ENCODE measurements around the gene TCERG1. TPM values are rescaled to one million over a fixed set of nuclear protein-coding genes. Genes with fewer than 3 reads are reported as not detected.

The TCERG1 gene
- total RNA-seq (10 to 100 TPM; 11.8 to 22.5 (median 19.6) TPM), polyA plus RNA-seq (10 to 100 TPM; 33.8 to 39.3 TPM)

GRCh38 chr5:146446861-146447733 is at the start of gene TCERG1:
TSS of gene TCERG1 (plus strand) at chr5:146447333. CDS start at chr5:146447350, 17 bp downstream.
- 1% methylated on average over 54 to 68 of the region's 68 CpGs for WGBS, 2 donors

DNA sequence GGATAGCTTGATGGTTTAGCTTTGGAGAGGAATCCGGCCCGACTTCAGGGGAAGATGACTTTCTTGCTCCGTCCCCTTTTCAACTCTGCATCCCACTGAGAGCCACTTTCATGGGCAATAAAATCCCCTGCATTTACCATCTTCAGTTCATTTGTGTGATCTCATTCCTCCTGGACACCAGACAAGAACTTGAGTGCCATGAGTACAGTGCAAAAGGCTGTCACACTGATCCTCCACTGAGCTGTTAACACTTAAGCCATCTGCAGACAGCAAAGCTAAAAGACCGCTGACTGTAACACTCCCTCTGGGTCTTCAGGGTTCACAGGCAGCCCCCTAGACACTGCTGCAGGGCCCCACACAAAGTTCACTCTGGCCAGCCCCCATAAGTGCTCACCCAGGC is 48.3 kb upstream of the TCERG1 start:
- no peaks in the 10 kb centered on the region for H3K36me3 ChIP-seq
- no peaks in the 10 kb centered on the region for H3K9me3 ChIP-seq
- 76 to 77% methylated on average over 4 of the region's 4 CpGs for WGBS, 2 donors
- no peak for ATAC-seq
- no peak overlapping the region for H3K4me3 ChIP-seq
- no peaks in the 10 kb centered on the region for H3K4me1 ChIP-seq
- FAIRE-seq: no peak
- no peaks in the 10 kb centered on the region for H3K27me3 ChIP-seq
- H3K27ac ChIP-seq: no peak overlapping the region
- no peak for DNase-seq
- TF ChIP-seq, protein P1, sequence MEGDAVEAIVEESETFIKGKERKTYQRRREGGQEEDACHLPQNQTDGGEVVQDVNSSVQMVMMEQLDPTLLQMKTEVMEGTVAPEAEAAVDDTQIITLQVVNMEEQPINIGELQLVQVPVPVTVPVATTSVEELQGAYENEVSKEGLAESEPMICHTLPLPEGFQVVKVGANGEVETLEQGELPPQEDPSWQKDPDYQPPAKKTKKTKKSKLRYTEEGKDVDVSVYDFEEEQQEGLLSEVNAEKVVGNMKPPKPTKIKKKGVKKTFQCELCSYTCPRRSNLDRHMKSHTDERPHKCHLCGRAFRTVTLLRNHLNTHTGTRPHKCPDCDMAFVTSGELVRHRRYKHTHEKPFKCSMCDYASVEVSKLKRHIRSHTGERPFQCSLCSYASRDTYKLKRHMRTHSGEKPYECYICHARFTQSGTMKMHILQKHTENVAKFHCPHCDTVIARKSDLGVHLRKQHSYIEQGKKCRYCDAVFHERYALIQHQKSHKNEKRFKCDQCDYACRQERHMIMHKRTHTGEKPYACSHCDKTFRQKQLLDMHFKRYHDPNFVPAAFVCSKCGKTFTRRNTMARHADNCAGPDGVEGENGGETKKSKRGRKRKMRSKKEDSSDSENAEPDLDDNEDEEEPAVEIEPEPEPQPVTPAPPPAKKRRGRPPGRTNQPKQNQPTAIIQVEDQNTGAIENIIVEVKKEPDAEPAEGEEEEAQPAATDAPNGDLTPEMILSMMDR (IDR thresholded peaks at IDR 0.05): no peak
- intact Hi-C loops (cut with DNase I): no loop called here

More at GRCh38 chr5:146446861-146447733, at the start of gene TCERG1:
- peak; percentile 93 to 97 (median 94) for ATAC-seq
- intact Hi-C loops (cut with DNase I): no loop called here
- Histone ChIP-seq H3K27me3 (no peaks in the 10 kb centered on the region), H3K36me3 (no peaks in the 10 kb centered on the region), H3K9me3 (no peaks in the 10 kb centered on the region), H3K4me3 (peak within 1 kb of the TSS; percentile 80 to 98 (median 88)), H3K27ac (peak within 1 kb of the TSS; percentile 74 to 90 (median 80)), H3K4me1 (peaks cover 15 to 20% (median 16%) of the 10 kb centered on the region in 3 donors)
- TF ChIP-seq, protein P1 (IDR thresholded peaks at IDR 0.05): peak; percentile 24 to 67 (median 52)
- peak; percentile 93 to 99 (median 99) for DNase-seq
- peak; percentile 84 for FAIRE-seq

DNA sequence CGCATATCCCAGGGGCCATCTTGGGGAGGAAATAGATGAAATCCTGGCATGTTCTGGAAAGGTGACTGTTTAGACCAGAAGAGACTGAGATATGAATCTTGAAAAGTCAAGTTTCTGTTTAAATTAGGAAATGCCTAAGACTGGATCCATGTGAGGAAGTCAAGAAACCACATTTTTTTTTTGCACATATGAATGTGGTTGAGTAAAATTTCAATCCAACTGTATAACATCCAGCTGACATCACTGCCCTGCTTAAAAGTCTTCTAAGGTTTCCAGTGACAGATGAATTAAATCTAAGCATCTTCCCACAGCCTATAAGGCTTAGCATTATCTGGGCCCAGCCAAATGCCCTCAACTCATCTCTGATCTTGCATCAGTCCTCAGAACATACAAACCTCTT is 47.7 kb upstream of the TCERG1 start:
- H3K36me3 ChIP-seq: no peaks in the 10 kb centered on the region
- FAIRE-seq: no peak
- no peak for DNase-seq
- H3K27me3 ChIP-seq: no peaks in the 10 kb centered on the region
- intact Hi-C loops (cut with DNase I): no loop called here
- H3K4me1 ChIP-seq: no peaks in the 10 kb centered on the region
- TF ChIP-seq, protein P1 (IDR thresholded peaks at IDR 0.05): no peak
- WGBS, 2 donors: 83 to 92% methylated on average over 1 of the region's 1 CpG
- H3K4me3 ChIP-seq: no peak overlapping the region
- no peak overlapping the region for H3K27ac ChIP-seq
- ATAC-seq: no peak
- no peaks in the 10 kb centered on the region for H3K9me3 ChIP-seq

DNA sequence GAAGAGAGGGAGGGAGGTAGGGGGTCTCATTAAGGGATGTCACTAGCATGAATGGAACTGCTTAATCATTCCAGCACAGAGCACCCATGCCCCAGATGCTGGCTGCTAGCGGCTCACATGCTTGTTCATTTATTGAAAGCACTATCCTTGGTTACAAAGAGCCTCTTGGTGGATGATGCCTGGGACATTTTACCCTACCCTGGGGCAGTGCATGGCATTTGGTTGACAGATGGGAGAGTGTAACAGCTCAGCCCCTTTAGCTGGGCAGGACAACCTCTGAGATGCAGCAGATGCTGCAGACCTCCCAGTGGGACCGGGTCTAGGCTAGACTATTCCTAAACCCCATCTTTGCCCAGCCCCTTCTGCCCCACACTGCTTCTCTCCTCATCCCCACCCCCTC is 46.9 kb upstream of the TCERG1 start:
- Histone ChIP-seq H3K4me3 (no peak overlapping the region), H3K27me3 (no peaks in the 10 kb centered on the region), H3K27ac (no peak overlapping the region), H3K4me1 (no peaks in the 10 kb centered on the region), H3K9me3 (no peaks in the 10 kb centered on the region), H3K36me3 (no peaks in the 10 kb centered on the region)
- WGBS, 2 donors: 57 to 62% methylated on average over 2 of the region's 2 CpGs
- ATAC-seq (no peak), FAIRE-seq (no peak), DNase-seq (no peak)
- TF ChIP-seq, protein P1 (IDR thresholded peaks at IDR 0.05): no peak
- intact Hi-C loops (cut with DNase I): no loop called here

- no peaks in the 10 kb centered on the region for H3K36me3 ChIP-seq
- 54 to 61% methylated on average over 9 of the region's 9 CpGs for WGBS, 2 donors
- FAIRE-seq: no peak
- H3K9me3 ChIP-seq: no peaks in the 10 kb centered on the region
- no peaks in the 10 kb centered on the region for H3K27me3 ChIP-seq
- DNase-seq: no peak
- no peak for ATAC-seq
- intact Hi-C loops (cut with DNase I): no loop called here
- H3K27ac ChIP-seq: no peak overlapping the region
- TF ChIP-seq, protein P1 (IDR thresholded peaks at IDR 0.05): no peak
- H3K4me3 ChIP-seq: no peak overlapping the region
- no peaks in the 10 kb centered on the region for H3K4me1 ChIP-seq
These were observed 46.1 kb upstream of the TCERG1 start for GRCh38 chr5:146401021-146401420.
